ENCODE data around the gene RAP1GAP2. TPM values are rescaled to one million over a fixed set of nuclear protein-coding genes. Genes with fewer than 3 reads are reported as not detected.

RAP1GAP2 gene
- total and polyA plus RNA-seq, 11 donors: 13.5 to 44.1 (median 34.3) TPM

DNA sequence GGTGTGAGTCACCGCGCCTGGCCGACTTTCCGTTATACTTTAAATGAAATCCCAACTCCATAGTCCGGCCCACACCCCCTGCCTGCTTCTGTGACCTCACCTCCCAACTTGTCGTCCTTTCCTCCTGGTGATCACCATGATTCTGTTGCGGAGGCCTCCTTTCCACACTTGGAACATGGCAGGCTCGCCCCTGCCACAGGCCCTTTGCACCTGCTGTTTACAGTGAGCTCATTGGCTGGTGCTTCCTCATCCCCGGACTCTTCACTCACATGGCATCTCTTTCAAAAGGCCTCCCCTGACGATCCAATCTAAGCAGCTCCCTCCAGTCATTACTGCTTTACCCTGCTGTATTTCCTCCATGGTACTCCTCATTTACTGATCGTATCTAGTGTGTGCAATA lies 64.6 kb downstream of the RAP1GAP2 start:
- Histone ChIP-seq H3K4me3 (no peak overlapping the region), H3K27ac (no peak overlapping the region), H3K36me3 (no peaks in the 10 kb centered on the region), H3K27me3 (peaks cover 0 to 4% (median 0%) of the 10 kb centered on the region in 9 donors), H3K9me3 (no peaks in the 10 kb centered on the region), H3K4me1 (peaks cover 0 to 51% (median 3%) of the 10 kb centered on the region in 12 donors)
- WGBS, 4 donors: 96 to 97% (median 96%) methylated on average over 11 of the region's 11 CpGs
- intact Hi-C loops (cut with DNase I): loop anchor here in 1 of 10 donors (5.0 kb wide), 1 partner anchor 41 kb away; no protein-coding TSS in a partner anchor
- no peak for DNase-seq
- ATAC-seq: no peak
- TF ChIP-seq, protein P1, sequence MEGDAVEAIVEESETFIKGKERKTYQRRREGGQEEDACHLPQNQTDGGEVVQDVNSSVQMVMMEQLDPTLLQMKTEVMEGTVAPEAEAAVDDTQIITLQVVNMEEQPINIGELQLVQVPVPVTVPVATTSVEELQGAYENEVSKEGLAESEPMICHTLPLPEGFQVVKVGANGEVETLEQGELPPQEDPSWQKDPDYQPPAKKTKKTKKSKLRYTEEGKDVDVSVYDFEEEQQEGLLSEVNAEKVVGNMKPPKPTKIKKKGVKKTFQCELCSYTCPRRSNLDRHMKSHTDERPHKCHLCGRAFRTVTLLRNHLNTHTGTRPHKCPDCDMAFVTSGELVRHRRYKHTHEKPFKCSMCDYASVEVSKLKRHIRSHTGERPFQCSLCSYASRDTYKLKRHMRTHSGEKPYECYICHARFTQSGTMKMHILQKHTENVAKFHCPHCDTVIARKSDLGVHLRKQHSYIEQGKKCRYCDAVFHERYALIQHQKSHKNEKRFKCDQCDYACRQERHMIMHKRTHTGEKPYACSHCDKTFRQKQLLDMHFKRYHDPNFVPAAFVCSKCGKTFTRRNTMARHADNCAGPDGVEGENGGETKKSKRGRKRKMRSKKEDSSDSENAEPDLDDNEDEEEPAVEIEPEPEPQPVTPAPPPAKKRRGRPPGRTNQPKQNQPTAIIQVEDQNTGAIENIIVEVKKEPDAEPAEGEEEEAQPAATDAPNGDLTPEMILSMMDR (IDR thresholded peaks at IDR 0.05): no peak
- TF ChIP-seq POLR2A (IDR thresholded peaks at IDR 0.05): no peak

GRCh38 chr17:2862197-2862596 lies 66.0 kb downstream of the RAP1GAP2 start:
- H3K4me1 ChIP-seq: peaks cover 0 to 39% (median 3%) of the 10 kb centered on the region in 12 donors
- TF ChIP-seq, protein P1 (IDR thresholded peaks at IDR 0.05): no peak
- no peak for TF ChIP-seq POLR2A (IDR thresholded peaks at IDR 0.05)
- intact Hi-C loops (cut with DNase I): loop anchor here in 3 of 10 donors (2.0 to 5.0 kb wide), 3 partner anchors 39 to 43 kb away; no protein-coding TSS in a partner anchor
- no peak overlapping the region for H3K4me3 ChIP-seq
- 58 to 72% (median 67%) methylated on average over 8 of the region's 8 CpGs for WGBS, 4 donors
- no peaks in the 10 kb centered on the region for H3K9me3 ChIP-seq
- no peaks in the 10 kb centered on the region for H3K36me3 ChIP-seq
- H3K27ac ChIP-seq: peak overlapping the region in 2 of 12 donors; percentile 62 to 75
- ATAC-seq: no peak
- no peaks in the 10 kb centered on the region for H3K27me3 ChIP-seq
- no peak for DNase-seq

- peak; percentile 84 to 88 (median 85) for ATAC-seq
- Histone ChIP-seq H3K27ac (peak overlapping the region in 9 of 12 donors; percentile 30 to 80 (median 62)), H3K27me3 (no peaks in the 10 kb centered on the region), H3K4me1 (peaks cover 0 to 48% (median 5%) of the 10 kb centered on the region in 12 donors), H3K9me3 (no peaks in the 10 kb centered on the region), H3K4me3 (no peak overlapping the region), H3K36me3 (no peaks in the 10 kb centered on the region)
- intact Hi-C loops (cut with DNase I): loop anchor here in 3 of 10 donors (2.0 to 5.0 kb wide), 3 partner anchors 38 to 42 kb away; no protein-coding TSS in a partner anchor
- no peak for TF ChIP-seq POLR2A (IDR thresholded peaks at IDR 0.05)
- TF ChIP-seq, protein P1 (IDR thresholded peaks at IDR 0.05): no peak
- peak in 3 of 5 donors; percentile 42 to 72 (median 52) for DNase-seq
- 59 to 71% (median 68%) methylated on average over 4 of the region's 4 CpGs for WGBS, 4 donors
Observed at GRCh38 chr17:2863204-2863603, 67.0 kb downstream of the RAP1GAP2 start.

GRCh38 chr17:2865228-2865627 lies 69.0 kb downstream of the RAP1GAP2 start:
- TF ChIP-seq, protein P1 (IDR thresholded peaks at IDR 0.05): no peak
- TF ChIP-seq POLR2A (IDR thresholded peaks at IDR 0.05): no peak
- H3K27ac ChIP-seq: no peak overlapping the region
- 46 to 67% (median 55%) methylated on average over 3 of the region's 3 CpGs for WGBS, 4 donors
- DNase-seq (no peak), ATAC-seq (no peak)
- no peaks in the 10 kb centered on the region for H3K36me3 ChIP-seq
- intact Hi-C loops (cut with DNase I): no loop called here
- no peaks in the 10 kb centered on the region for H3K9me3 ChIP-seq
- no peak overlapping the region for H3K4me3 ChIP-seq
- H3K27me3 ChIP-seq: no peaks in the 10 kb centered on the region
- peaks cover 0 to 55% (median 5%) of the 10 kb centered on the region in 12 donors for H3K4me1 ChIP-seq

Data from heart left ventricle (tissue), 16 donors.